Urothelium cell line (cell line): ENCODE results near the gene HEXA.
"Not testable (repeated sequence)": the region's sequence is repeated elsewhere in the genome, so short reads cannot be mapped to it uniquely, and the experiment has no call there.

Source experiments
- DNase-seq: peaks from one replicate; pipeline ENCODE4 v3.0.0; 2011; ENCODE audit warnings: low spot score, mixed read lengths
- FAIRE-seq: peaks from 2 replicates; lab custom pipeline; 2011; peaks lifted over from hg19 to GRCh38; lab: Jason Lieb, UNC

Gene HEXA

GRCh38 chr15:72379106-72379505 is 3.3 kb upstream of the HEXA start:
- FAIRE-seq, DNase-seq: not testable (repeated sequence)

GRCh38 chr15:72377331-72377730 is 1.5 kb upstream of the HEXA start:
- no peak for DNase-seq
- no peak for FAIRE-seq

GRCh38 chr15:72375501-72375845 is 341 bp downstream of the HEXA start:
- DNase-seq (peak; percentile 35), FAIRE-seq (no peak)

- FAIRE-seq: no peak
- no peak for DNase-seq
Measured at GRCh38 chr15:72372361-72372760, 3.5 kb downstream of the HEXA start.

GRCh38 chr15:72369964-72370363 is 5.8 kb downstream of the HEXA start:
- DNase-seq (no peak), FAIRE-seq (no peak)

- no peak for DNase-seq
- FAIRE-seq: no peak
Measured at GRCh38 chr15:72368899-72369298, 6.9 kb downstream of the HEXA start.

GRCh38 chr15:72368325-72368724 is 7.5 kb downstream of the HEXA start:
- DNase-seq (no peak), FAIRE-seq (no peak)

- DNase-seq (no peak), FAIRE-seq (no peak)
Measured at GRCh38 chr15:72365844-72366243, 10.0 kb downstream of the HEXA start.

- FAIRE-seq (no peak), DNase-seq (no peak)
Measured at GRCh38 chr15:72361176-72361575, 14.6 kb downstream of the HEXA start.

- FAIRE-seq (no peak), DNase-seq (peak; percentile 48)
Measured at GRCh38 chr15:72358650-72359171, 17.1 kb downstream of the HEXA start.

- no peak for FAIRE-seq
Measured at GRCh38 chr15:72358121-72358520, 17.7 kb downstream of the HEXA start.

GRCh38 chr15:72354496-72354895 is 21.3 kb downstream of the HEXA start:
- FAIRE-seq: no peak

More at GRCh38 chr15:72358121-72358520, 17.7 kb downstream of the HEXA start:
- no peak for DNase-seq

GRCh38 chr15:72353266-72353665 is 22.5 kb downstream of the HEXA start:
- FAIRE-seq (no peak), DNase-seq (no peak)

More at GRCh38 chr15:72354496-72354895, 21.3 kb downstream of the HEXA start:
- DNase-seq: no peak

GRCh38 chr15:72345806-72346205 is 30.0 kb downstream of the HEXA start:
- DNase-seq (no peak), FAIRE-seq (no peak)

GRCh38 chr15:72345280-72345679 is 30.5 kb downstream of the HEXA start:
- DNase-seq (no peak), FAIRE-seq (no peak)

GRCh38 chr15:72344602-72345001 is 31.2 kb downstream of the HEXA start:
- DNase-seq: no peak

GRCh38 chr15:72342385-72342784 is 33.4 kb downstream of the HEXA start:
- FAIRE-seq (no peak), DNase-seq (no peak)

More at GRCh38 chr15:72344602-72345001, 31.2 kb downstream of the HEXA start:
- FAIRE-seq: no peak

GRCh38 chr15:72341361-72341760 is 34.5 kb downstream of the HEXA start:
- DNase-seq (peak; percentile 24), FAIRE-seq (no peak)

- no peak for FAIRE-seq
- no peak for DNase-seq
Measured at GRCh38 chr15:72340366-72340765, 35.4 kb downstream of the HEXA start.

GRCh38 chr15:72339777-72340177 is 36.0 kb downstream of the HEXA start:
- FAIRE-seq (no peak), DNase-seq (no peak)

GRCh38 chr15:72338617-72339321 is 37.0 kb downstream of the HEXA start:
- no peak for DNase-seq
- no peak for FAIRE-seq

- DNase-seq (no peak), FAIRE-seq (no peak)
Measured at GRCh38 chr15:72338148-72338547, 37.7 kb downstream of the HEXA start.

GRCh38 chr15:72334842-72335241 is 41.0 kb downstream of the HEXA start:
- DNase-seq (no peak), FAIRE-seq (no peak)
